Measurements from ENCODE around the gene POU4F3. TPM values are rescaled to one million over a fixed set of nuclear protein-coding genes. Genes with fewer than 3 reads are reported as not detected.

The POU4F3 gene
- total RNA-seq, 1 donor from 2014 or later = not detected

DNA sequence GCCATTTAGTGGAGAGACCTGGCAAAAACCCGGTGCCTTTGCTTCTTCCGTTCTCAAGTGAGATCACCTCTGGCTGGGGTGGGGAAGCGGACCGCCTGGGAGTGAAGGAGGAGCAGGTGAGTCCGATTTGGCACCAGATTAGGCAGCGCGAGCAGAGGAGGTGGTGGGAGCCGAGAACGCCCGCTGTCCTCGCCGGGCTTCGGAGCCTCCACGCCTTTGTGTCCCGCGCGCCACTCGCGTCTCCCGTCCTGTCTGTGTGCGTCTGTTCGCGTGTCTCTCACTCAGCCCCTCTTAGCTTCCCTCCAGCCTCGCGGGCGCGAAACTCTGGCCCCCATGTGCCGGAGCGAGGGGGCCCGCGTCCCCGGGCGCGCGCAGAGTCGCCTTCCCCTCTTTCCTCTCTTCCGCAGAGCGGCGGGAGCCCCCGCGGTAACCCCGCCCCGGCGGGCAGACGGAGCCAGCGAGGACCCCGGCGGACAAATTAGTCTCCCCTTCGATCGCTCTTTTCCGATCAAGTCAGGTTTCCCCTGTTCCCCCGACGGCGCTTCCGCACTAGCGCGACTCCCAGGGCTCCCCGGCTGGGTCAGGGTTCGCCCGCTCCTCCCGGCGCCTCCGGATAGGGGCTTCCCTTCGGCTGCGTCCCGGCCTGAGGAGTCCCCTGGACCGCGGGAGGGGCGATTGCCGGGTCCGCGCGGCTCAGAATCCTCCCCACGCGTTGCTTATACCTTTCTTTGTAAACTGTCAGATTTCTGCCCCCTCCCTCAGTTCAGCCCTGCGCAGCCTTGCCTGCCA is 7.1 kb downstream of the POU4F3 start:
- no peak for TF ChIP-seq CTCF (IDR thresholded peaks at IDR 0.05)
- no peaks in the 10 kb centered on the region for H3K9me3 ChIP-seq
- peak overlapping the region; percentile 7 to 18 for H3K4me3 ChIP-seq
- no peak overlapping the region for H3K27ac ChIP-seq
- H3K4me1 ChIP-seq = peaks cover 0 to 2% of the 10 kb centered on the region in 2 donors
- DNase-seq (ENCODE audit: low spot score in 2 of 2) = no peak
- H3K27me3 ChIP-seq = peaks cover 5% of the 10 kb centered on the region
- intact Hi-C loops (cut with DNase I) = no loop called here
- no peaks in the 10 kb centered on the region for H3K36me3 ChIP-seq

DNA sequence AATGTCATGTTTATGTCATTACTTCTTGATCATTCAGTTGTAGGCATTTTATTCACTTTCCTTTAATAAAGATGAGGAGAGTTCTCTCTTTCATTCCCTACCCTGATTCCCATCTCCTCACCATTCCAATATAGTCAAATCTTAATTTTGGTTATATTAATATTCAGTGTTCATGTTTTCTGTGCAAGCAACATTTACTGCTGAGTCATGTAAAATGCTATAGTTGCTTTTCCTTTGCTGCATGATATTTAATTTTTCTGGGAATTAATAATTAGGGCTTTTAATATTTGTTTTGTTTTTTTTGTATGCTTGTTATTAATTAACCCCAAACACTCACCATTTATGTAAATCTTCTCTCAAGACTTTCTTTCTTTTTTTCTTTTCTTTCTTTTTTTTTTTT is 18.5 kb downstream of the POU4F3 start:
- no peak for DNase-seq (ENCODE audit: low spot score in 2 of 2)
- intact Hi-C loops (cut with DNase I) = no loop called here

GRCh38 chr5:146359836-146360235 is 21.2 kb downstream of the POU4F3 start:
- Histone ChIP-seq H3K4me1 (no peaks in the 10 kb centered on the region), H3K27me3 (no peaks in the 10 kb centered on the region), H3K9me3 (no peaks in the 10 kb centered on the region), H3K27ac (no peak overlapping the region), H3K4me3 (no peak overlapping the region), H3K36me3 (no peaks in the 10 kb centered on the region)
- DNase-seq (ENCODE audit: low spot score in 2 of 2) = no peak
- intact Hi-C loops (cut with DNase I) = no loop called here
- TF ChIP-seq CTCF (IDR thresholded peaks at IDR 0.05) = no peak

More for the DNA sequence above, 18.5 kb downstream of the POU4F3 start:
- Histone ChIP-seq H3K36me3 (no peaks in the 10 kb centered on the region), H3K27me3 (no peaks in the 10 kb centered on the region), H3K4me3 (no peak overlapping the region), H3K4me1 (no peaks in the 10 kb centered on the region), H3K27ac (no peak overlapping the region), H3K9me3 (no peaks in the 10 kb centered on the region)
- no peak for TF ChIP-seq CTCF (IDR thresholded peaks at IDR 0.05)

GRCh38 chr5:146363161-146363874 is 24.7 kb downstream of the POU4F3 start:
- no peak for DNase-seq (ENCODE audit: low spot score in 2 of 2)
- no peaks in the 10 kb centered on the region for H3K9me3 ChIP-seq
- H3K4me3 ChIP-seq = no peak overlapping the region
- H3K4me1 ChIP-seq = no peaks in the 10 kb centered on the region
- no peak for TF ChIP-seq CTCF (IDR thresholded peaks at IDR 0.05)
- no peaks in the 10 kb centered on the region for H3K27me3 ChIP-seq
- intact Hi-C loops (cut with DNase I) = no loop called here
- no peaks in the 10 kb centered on the region for H3K36me3 ChIP-seq
- no peak overlapping the region for H3K27ac ChIP-seq

GRCh38 chr5:146365618-146366017 is 27.0 kb downstream of the POU4F3 start:
- Histone ChIP-seq H3K36me3 (no peaks in the 10 kb centered on the region), H3K9me3 (no peaks in the 10 kb centered on the region), H3K4me3 (no peak overlapping the region), H3K27me3 (no peaks in the 10 kb centered on the region), H3K4me1 (no peaks in the 10 kb centered on the region), H3K27ac (no peak overlapping the region)
- intact Hi-C loops (cut with DNase I) = no loop called here
- no peak for DNase-seq (ENCODE audit: low spot score in 2 of 2)
- TF ChIP-seq CTCF (IDR thresholded peaks at IDR 0.05) = no peak
